ENCODE results near the gene SLC13A5.

The SLC13A5 gene

DNA sequence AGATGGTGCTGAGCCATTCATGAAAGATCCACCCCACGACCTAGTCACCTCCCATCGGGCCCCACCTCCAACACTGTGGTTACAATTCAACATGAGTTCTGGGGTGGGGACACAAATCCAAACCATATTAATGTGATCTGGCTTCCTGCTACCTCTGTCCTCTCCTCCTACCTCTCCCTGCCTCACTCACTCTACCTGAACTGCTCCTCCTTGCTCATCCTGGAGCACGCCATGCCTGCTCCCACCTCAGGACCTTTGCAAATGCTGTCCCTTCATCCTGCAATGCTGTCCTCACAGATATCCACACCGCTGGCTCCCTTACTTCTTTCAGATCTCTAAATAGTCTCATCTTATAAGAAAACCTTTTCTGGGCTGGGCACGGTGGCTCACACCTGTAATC is 10.8 kb upstream of the SLC13A5 start:
- DNase-seq (ENCODE audit: low read depth): no peak
- no peak overlapping the region for H3K4me3 ChIP-seq (ENCODE audit: low read depth, low read length)
- TF ChIP-seq, protein P1, sequence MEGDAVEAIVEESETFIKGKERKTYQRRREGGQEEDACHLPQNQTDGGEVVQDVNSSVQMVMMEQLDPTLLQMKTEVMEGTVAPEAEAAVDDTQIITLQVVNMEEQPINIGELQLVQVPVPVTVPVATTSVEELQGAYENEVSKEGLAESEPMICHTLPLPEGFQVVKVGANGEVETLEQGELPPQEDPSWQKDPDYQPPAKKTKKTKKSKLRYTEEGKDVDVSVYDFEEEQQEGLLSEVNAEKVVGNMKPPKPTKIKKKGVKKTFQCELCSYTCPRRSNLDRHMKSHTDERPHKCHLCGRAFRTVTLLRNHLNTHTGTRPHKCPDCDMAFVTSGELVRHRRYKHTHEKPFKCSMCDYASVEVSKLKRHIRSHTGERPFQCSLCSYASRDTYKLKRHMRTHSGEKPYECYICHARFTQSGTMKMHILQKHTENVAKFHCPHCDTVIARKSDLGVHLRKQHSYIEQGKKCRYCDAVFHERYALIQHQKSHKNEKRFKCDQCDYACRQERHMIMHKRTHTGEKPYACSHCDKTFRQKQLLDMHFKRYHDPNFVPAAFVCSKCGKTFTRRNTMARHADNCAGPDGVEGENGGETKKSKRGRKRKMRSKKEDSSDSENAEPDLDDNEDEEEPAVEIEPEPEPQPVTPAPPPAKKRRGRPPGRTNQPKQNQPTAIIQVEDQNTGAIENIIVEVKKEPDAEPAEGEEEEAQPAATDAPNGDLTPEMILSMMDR (IDR thresholded peaks at IDR 0.05; ENCODE audit: insufficient read depth, low read depth, low read length, missing control alignments): no peak

DNA sequence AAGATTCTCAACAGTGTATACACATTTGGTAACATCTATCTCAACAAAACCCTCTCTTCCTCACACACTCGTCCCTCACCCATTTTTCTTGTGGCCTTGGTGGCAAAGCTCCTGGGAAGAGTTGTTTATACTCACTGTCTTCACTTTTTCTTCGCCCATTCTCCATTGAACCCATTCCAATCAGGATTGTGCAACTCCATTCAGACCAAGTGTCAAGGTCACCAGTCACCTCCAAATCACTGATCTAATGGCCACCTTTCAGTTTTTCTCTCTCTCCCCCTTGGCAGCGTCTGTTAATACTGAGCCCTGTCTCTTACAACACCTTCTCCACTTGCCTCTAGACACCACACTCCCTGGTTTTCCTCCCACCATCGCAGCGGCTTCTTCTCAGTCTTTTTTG is 8.6 kb upstream of the SLC13A5 start:
- TF ChIP-seq, protein P1 (IDR thresholded peaks at IDR 0.05; ENCODE audit: insufficient read depth, low read depth, low read length, missing control alignments): no peak
- H3K4me3 ChIP-seq (ENCODE audit: low read depth, low read length): no peak overlapping the region
- no peak for DNase-seq (ENCODE audit: low read depth)

DNA sequence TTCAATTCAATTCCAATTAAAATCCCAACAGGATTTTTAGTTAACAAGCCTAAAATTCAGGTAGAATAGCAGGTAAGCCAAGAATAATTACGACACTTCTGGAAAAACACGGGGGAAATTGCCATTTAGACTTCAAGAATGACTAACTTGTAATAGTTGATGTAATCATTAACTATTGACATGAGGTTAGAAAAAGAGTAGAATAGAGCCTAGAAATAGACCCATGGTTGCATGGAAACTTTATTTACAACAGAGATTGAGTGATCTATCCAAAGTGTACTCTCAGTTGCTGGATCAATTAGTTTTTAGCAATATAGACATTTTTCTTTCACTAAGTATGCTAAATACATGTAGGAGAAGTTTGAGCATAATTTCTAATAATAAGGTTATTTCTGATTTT is 3.6 kb upstream of the SLC13A5 start:
- no peak for DNase-seq (ENCODE audit: low read depth)
- TF ChIP-seq, protein P1 (IDR thresholded peaks at IDR 0.05; ENCODE audit: insufficient read depth, low read depth, low read length, missing control alignments): no peak
- H3K4me3 ChIP-seq (ENCODE audit: low read depth, low read length): no peak overlapping the region

DNA sequence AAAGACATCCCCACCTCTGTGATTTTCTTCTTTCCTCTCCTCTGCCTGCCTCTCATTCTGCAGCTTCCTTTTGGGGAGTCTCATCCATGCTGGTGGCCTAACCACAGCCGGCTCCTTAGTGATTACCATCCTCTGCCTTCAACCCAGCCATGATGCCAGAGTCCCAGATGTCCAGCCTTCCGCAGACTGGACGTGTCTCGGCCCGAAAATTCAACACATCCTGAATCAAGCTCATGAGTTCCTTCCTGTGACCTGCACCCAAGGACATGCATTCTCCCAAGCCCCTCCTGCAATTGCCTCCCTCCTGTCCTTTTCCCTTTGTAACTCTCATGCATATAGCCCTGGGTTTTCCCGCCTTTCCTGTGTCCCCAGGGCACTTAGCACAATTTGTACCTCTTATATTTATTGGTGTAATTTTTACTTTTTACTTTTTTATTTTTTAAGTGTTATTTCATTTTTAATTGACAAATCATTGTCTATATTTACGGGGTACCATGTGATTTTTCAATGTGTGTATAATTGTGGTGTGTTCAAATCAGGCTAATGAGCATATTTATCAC is 1.2 kb upstream of the SLC13A5 start:
- TF ChIP-seq, protein P1 (IDR thresholded peaks at IDR 0.05; ENCODE audit: insufficient read depth, low read depth, low read length, missing control alignments): no peak
- DNase-seq (ENCODE audit: low read depth): no peak
- no peak overlapping the region for H3K4me3 ChIP-seq (ENCODE audit: low read depth, low read length)

DNA sequence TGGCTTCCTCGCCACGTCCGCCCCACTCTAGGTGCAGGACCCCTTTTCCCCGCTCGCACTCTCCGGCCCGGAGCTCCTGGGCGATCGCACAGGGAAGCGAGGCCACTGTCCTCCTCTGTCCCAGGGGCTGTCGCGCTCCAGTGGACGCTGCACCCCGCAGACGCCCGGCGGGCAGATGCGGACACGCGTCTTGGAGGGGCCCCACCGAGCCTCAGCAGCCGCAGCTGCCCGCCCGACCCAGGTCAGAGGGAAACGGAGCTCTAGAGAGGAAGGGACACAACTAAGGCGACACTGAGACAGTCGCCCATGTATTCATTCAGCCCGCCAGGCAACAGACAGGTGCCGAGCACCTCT is 726 bp upstream of the SLC13A5 start:
- no peak overlapping the region for H3K4me3 ChIP-seq (ENCODE audit: low read depth, low read length)
- TF ChIP-seq, protein P1 (IDR thresholded peaks at IDR 0.05; ENCODE audit: insufficient read depth, low read depth, low read length, missing control alignments): no peak
- DNase-seq (ENCODE audit: low read depth): no peak

DNA sequence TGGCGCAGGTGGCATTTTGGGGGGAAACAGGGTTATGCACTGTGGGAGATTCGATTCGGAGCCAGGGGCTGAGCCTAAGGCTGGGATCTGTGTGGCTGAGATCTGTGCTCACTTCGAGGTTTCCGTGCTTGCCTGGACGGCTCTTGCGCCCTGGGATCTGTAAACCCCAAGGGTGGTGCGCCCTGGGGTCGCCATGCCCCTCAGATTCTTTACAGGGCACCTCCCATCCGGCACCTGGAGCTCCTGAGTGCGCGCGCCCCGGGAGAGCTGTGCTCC is 377 bp downstream of the SLC13A5 start:
- TF ChIP-seq, protein P1 (IDR thresholded peaks at IDR 0.05; ENCODE audit: insufficient read depth, low read depth, low read length, missing control alignments): no peak
- H3K4me3 ChIP-seq (ENCODE audit: low read depth, low read length): no peak overlapping the region
- DNase-seq (ENCODE audit: low read depth): no peak

DNA sequence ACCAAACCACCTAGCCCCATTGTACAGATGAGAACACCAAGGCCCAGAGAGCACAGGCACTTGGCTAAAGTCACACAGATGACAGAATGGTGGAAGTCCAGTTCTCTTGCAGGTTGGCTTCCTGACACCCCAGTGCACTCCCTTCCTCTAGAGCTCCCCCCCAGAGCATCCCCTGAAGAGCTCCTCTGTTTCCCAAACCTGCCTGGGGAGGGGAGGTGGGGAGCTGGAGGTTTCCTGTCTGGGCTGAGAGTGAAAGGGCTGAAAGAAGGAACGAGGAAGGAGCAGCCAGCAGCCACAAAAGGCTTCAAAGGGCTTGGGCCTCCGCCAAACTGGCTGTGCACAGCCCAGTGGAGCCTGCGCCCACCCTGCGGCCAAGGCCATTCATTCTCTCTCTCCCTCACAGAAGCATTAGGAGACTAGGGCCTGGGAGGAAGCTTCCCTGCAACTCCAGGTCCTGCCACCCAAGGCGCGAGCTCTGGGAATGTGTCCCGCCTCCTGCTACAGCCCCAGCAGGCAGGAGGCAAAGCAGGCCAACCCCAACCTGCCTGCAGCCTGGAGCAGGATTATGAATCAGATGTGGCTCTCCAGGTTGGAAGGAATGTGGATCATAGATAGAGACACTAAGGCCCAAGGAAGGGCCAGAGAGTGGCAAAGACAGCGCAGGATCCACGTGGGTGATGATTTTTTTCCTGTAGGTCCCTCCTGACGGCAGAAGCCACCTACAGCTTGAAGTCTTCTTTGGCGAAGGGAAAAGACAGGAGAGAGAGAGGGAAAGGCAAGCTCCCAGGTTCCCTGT is 913 bp downstream of the SLC13A5 start:
- no peak overlapping the region for H3K4me3 ChIP-seq (ENCODE audit: low read depth, low read length)
- DNase-seq (ENCODE audit: low read depth): no peak
- TF ChIP-seq, protein P1 (IDR thresholded peaks at IDR 0.05; ENCODE audit: insufficient read depth, low read depth, low read length, missing control alignments): no peak
